NCI-H82 treated with DMSO at 0.1 percent for 48 hours (cell line): ENCODE measurements around the gene COPS2.

ENCODE experiments used
- DNase-seq: peaks from one replicate; lab custom pipeline; 2025; ENCODE audit not compliant: unreplicated experiment; lab: John Stamatoyannopoulos, UW

COPS2 gene

DNA sequence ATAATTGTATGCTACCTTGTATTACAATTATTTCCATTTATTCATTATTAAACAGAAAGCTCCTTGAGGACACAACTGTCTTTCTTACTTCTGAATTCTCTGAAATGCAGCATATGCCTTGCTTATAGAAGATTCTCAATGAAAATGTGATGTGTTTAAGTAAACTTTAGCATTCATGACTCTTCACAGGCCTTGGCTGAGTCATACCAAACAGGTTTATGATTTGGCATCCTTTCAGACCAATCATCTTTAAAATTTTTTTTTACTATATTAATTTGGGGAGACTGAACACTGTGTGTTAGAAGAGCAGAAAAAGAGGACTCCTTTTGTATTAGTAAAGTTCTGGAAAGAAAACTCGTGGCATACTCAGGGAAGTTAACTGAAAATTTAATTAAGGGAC lies 8.3 kb upstream of the COPS2 start:
- no peak for DNase-seq

DNA sequence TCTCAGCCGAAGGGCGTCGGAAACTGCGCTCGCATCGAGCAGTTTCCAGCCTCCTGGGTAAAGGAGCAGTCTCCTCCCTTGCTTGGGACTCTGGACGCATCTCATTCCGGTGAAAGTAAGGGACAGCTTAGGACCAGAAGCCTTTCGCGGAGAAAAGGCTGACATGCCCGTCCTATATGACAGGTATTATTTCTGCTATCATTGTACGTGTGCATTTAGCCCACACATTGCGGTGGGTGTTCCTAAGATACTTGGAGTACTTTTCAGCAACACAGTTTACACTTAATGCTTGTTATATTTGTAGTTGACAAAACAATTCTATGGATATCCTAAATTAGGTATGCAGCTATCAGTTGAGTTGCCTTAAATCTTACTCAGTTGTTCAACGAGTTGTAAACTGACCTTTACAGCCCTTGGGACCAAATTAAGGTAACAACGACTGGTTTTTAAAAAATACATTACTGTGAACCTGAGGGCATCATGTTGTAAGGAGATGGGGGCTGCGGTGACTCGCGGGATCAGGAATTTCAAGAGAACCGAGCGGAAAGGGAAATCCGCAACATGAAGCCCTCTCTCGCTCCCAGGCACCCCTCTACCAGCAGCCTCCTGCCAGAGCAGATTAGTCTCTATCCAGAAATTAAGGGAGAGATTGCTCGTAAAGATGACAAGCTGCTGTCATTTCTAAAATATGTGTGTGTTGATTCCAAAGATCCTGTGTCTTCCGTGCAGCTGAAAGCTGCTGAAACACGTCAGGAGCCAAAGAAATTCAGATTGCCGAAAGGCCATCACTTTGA lies 632 bp upstream of the COPS2 start:
- no peak for DNase-seq

DNA sequence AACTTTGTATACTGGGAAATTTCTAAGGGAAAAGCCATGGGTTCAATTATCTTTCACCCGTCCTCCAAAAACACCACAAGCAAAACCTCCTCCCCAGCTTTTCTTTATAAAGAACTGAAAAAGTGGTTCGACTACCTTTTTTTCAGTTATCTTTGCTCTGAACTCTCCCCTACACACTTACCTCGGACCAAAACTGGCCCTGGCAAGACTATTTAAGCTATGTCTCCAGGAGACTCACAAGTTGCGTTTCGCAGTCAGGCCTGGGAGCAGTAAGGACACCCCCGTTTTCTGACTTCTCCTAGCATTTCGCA lies 645 bp downstream of the COPS2 start:
- DNase-seq, result no peak

DNA sequence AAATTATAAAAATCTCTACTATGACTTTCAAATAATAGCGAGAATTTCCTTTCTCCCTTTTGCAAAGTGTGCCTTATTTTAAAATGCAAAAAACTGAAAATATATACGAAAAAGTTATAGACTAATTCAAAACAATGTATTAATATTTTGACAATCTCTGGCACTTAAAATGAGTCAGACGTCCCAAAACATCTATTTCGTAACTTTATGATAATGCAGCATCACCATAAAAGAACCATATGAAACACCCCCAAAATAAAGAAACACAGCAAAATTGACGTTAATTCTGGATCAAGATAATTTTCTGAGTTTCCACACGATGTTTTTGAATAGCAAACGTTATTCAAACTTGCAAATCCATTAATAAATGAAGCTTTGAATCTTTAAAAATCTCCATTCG lies 1.0 kb downstream of the COPS2 start:
- no peak for DNase-seq

DNA sequence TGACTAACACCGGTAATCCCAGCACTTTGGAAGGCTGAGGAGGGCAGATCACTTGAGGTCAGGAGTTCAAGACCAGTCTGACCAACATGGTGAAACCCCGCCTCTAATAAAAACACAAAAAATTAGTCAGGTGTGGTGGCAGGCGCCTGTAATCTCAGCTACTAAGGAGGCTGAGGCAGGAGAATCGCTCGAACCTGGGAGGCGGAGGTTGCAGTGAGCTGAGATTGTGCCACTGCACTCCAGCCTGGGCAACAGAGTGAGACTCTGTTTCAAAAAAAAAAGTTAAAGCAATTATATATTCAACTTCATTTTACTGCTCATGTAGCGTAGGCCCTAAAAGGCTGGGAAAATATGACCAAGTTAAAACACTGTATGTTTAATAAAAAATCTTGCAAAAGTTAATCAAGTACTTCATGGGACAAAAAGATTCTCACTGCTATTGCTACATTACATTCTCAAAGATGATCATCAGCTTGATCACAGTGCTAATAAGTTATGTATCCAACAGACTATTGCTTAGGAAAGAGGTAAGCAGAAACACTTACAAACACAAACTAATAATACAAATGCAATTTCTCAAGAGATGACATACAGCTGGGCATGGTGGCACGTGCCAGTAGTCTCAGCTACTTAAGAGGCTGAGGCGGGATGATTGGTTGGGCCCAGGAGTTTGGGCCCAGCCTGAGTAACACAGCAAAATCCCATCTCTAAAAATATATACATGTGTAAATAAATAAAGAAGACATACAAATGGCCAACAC lies 2.7 kb downstream of the COPS2 start:
- DNase-seq, result no peak

DNA sequence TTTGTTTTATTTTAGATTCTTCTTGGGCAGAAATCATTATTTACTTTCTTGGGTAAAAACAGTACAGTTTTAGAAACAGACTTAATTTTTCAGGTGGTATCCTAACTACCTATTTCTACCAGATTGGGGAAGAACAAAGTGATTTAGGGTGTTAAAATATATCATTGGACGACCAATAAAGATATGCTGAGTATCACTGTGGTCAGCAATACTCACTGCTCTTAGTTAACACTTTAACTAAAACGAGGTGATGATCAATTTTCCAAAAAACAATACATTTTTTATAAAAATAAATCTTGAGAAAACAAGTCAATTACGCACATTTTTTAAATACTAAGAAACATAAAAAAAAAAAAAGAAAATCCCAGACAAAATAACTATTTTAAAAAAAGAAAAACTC lies 3.6 kb downstream of the COPS2 start:
- DNase-seq, result no peak

DNA sequence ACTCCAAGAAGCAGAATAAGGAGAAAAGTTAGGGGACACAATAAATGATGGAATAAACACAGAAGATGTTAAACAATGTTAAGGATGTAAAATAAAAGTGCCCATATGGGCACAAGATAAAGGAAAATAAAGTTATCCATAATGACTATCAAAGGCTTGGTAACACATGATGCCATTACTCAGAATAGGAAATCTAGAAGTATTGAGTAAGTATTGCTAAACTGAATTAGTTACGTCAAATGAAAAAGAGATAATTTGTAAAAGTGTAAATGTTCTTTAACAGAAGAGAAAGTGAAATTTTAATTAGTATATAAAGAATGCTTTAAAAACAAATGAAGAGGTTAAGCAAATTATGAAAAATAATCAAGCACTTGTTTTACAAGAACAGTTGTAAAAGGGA lies 6.7 kb downstream of the COPS2 start:
- DNase-seq, result no peak

DNA sequence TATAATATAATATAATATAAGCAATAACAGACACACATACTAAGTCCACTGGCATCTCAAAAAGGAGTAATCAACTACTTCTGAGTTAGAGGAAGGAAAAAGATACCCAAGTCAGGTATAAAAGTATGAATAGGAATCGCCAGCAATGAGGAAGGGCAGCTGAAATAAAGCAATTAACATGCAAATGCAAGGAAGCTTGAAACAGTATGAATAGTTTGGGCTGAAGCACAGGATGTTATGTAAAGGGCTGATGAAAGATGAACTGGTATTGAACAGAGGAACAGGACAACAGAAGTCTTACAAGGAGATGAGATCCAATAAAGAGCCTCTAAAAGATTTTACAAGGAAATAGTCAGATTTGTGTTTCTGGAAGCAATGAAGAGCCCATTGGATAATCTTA lies 7.1 kb downstream of the COPS2 start:
- no peak for DNase-seq

DNA sequence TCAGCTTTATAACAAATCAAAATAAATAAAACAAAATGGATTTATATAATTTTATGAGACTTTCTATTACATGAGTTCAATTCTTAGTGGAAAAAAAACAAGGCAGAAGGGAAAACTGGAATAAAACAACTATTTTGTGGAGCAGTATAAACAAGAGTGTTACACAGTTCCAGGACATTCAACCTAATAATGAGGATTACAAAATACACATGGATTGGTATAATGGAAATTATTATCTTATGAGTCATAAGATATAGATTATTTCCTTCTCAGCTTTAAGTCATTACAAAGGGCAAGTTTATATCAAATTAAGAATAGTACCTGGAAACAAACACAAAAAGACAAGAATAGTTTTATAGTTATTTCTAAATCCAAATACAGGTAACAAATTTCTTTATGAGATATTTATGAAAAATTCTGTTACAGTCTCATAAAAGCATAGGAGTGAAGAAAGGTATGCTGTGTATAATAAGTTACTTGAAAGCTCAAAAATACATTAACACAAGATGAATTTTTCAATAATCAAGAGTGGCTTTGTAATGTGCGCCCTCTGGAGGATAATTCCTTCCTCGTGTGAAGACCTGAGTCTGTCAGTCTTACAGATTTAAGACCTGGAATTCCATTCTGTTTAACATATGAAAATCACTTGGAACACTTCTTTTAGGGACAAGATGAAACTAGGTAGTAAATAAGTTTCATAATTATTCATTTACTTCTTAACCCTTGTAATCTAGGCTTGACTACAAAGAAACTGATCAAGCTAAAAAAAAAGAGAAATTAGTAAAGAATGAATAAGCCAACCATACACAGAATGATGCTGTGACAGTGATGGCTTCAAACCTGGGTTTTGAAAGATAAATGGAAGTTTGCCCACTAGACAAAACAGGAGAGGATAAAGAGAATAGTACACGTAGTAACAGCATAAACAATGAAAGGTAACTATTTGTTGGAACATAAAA lies 9.5 kb downstream of the COPS2 start:
- DNase-seq, result no peak

DNA sequence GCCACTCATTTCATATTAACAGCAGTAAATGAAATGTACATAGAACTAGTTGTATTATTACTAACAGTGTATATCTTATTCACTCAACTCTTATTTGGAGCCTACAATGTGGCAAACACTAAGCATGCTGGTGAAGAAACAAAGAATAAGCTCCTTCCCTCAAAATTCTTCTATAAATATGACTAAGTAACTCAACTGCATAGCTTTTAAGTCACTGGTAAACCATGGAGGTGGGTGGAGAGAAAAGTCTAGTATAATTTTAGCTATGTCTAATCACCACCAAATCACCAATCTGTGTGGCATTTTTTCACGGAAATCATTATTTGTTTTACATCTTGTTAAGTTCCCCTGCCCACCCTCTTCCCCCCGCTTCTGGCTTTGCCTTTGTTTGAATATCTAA lies 17.5 kb downstream of the COPS2 start:
- DNase-seq, result no peak

DNA sequence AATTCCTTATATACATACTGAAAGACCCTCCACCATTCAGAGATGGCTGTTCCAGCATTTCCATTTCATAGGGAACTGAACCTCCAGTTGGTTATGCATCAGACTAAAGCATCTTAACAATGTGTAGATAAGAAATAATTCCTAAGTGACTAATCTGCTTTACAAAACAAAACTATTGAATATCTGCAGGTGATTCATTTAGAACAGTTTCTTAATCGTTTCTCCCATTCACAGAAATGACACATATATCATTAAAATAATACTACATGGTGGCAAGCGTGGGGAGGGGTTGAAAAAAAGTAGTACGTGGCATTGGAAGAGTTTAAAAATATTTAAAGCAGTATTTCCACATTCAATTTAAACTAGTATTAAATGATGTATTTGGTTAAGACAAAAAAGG lies 19.5 kb downstream of the COPS2 start:
- no peak for DNase-seq

DNA sequence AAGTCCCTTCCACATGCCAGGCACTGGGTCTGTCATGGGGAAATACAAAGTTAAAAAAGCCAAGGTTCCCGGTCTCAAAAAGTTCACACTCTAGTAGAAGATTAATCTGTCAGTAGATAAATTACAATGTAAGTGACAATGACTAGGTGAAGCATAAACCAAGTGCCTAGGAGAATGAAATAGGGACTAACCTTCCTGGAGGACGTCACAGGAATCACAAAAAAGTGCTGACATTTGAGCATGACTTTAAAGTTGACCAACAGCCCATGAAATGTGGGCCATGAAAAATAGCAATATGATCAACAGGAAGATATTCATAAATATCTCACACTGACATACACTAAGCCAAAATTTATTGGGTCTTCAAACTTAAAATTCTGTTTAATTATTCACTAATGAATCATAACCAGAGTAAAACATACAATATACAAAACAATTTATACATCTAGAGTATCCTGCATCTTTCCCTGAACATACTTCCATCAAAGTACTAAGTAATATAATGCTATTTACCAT lies 20.0 kb downstream of the COPS2 start:
- DNase-seq, result no peak

DNA sequence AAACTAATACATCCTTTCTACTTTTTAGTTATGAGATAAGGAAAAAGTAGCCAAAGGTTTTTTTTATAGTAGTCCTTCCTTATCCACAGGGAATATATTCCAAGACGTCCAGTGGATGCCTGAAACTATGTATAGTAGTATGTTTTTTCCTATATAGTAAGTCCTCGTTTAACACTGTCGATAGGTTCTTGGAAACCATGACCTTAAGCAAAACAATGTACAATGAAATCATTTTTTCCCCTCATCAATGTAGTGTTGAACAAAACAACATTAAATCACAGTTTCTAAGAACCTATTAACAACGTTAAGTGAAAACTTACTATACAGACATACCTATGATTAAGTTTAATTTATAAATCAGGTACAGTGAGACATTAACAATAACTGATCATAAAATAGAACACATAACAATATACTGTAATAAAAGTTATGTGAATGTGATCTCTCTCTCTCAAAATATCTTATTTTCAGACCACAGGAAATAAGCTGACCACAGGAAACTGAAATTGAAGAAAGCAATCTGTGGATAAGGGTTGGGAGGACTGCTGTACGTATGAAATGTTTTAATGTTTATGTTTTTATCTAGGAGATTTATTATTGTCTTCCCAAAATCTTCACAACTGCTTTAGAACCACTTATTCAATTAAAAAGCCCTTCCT lies 20.6 kb downstream of the COPS2 start:
- DNase-seq, result no peak

DNA sequence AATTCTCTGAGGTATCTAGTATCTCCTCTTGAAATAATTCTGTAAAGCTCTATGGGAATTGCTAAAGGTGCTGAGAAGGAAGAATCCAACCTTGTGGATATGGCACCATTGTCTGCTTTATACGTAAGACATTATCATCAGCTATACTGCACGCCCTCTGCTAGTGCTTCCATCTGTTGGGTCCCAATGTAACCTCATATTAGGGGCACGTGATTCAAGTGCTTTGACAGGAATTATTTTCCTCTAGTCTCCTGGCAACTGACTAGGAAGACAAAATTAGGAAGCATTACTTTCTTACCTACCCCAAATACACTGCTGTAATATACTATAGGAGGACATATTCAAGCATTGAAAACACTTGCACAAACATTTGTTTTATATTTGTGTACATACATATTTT lies 24.0 kb downstream of the COPS2 start:
- DNase-seq, result no peak

DNA sequence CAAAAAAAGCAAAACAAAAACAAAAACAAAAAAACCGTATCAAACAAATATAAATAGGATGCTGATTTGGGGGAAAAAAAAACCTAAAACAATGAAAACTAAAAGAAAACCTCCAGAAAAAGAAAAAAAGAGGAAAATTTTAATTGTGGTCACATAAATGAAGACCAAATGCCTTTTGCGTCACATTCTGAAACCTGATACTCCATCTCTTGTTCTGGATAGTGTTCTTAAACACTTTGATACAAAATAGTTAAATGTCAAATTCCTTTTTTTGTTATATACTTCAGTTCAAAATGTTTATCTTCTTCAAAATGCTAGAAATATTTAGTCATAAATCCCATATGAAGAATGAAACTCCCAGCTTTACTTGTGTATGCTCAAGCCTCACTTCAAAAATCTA lies 31.0 kb downstream of the COPS2 start:
- DNase-seq, result no peak

DNA sequence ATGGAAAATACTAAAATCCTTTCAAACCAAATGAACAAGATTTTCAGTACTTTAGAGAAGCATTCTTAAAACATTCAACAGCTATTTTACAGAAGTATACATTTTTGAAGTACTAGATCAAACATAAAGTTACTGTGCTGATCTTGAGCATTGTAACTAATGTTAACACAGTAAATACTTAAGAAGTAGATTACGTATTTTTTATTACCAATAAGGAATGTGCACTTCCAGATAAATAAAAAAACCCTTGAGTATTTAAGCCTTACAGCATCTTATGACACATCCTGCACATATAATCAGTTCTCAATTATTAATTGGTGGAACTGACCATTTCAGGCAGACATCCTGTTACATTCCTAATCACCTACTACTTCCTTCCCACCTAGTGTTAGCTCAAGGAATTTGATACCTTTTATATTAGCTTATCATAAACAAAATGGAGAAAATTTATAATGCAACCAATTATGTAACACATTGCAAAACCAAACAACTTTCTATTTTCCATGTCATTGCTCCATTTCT lies 32.8 kb downstream of the COPS2 start:
- no peak for DNase-seq

DNA sequence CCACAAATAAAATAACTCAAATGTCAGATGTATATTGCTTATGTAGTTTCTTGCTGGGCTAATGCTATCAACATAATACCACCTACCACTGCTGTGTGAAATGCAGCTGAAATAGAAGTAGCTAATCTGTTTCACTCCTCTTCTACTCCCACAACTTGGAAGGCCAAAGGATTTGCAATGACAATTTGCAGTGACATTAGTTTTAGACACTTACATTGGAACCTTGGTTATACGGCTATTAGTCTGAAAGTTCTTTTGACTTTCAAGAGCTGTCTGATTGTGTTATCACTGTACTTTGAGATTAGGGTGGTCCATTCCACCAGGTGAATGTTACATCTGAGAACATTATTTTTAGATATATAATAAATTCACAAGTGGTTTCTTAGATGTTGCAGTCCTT lies 33.5 kb downstream of the COPS2 start:
- no peak for DNase-seq

DNA sequence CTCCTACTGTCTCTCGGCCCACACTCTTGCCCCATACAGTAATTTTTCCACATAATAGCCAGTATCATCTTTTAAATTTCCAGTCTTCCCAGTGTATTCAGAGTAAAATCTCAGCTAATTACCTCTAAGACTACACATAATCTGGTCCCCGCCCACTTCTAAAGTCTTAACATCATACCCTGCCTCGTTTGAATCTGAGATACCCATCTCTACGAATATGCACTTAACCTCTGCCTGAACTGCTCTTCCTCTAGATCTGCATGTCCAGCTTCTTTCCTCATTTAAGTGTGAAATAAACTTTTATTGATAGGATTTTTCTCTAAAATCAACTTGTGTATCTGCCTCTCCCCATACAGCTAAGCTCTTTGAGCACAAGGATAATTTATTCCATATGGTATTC lies 34.6 kb downstream of the COPS2 start:
- no peak for DNase-seq

DNA sequence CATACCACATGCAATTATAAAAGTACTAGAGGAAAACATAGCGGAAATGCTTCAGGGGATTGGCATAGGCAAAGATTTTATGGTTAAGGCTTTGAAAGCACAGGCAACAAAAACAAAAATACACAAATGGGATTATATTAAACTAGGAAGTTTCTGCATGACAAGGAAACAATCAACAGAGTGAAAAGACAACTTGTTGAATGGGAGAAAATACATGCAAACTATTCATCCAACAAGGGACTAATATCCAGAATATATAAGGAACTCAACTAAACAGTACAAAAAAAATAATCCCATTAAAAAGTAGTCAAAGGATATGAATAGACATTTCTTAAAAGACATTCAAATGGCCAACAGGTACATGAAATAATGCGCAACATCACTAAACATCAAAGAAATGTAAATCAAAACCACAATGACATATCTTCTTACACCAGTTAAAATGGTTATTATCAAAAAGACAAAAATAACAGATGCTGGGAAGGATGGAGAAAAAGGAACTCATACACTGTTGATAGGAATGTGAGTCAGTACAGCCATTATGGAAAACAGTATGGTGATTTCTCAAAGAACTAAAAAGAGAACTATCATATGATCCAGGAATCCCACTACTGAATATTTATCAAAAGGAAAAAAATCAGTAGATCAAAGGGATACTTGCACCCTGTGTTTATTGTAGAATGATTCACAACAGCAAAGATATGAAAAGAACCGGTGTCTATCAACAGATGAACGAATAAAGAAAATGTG lies 39.1 kb downstream of the COPS2 start:
- no peak for DNase-seq

DNA sequence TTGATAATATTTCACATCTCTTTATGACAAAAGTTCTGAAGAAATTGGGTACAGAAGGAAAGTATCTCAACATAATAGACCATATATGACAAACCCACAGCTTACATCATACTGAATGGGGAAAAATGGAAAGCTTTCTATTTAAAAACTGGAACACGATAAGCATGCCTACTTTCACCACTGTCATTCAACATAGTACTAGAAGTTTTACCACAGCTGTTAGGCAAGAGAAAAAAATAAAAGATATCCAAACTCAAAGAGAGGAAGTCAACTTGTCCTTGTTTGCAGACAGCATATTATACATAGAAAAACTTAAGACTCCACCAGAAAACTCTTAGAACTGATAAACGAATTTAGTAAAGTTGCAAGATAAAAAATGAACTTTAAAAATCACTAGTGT lies 40.3 kb downstream of the COPS2 start:
- no peak for DNase-seq
